GM19467 (cell line): ENCODE data around the gene CRACDL.

Experiments
- ATAC-seq: cut with Tn5 transposase; IDR thresholded peaks from one replicate; pipeline ENCODE4 v1.9.1; 2021; ENCODE audit warnings: mild to moderate bottlenecking, moderate library complexity; ENCODE audit not compliant: unreplicated experiment

Gene CRACDL

DNA sequence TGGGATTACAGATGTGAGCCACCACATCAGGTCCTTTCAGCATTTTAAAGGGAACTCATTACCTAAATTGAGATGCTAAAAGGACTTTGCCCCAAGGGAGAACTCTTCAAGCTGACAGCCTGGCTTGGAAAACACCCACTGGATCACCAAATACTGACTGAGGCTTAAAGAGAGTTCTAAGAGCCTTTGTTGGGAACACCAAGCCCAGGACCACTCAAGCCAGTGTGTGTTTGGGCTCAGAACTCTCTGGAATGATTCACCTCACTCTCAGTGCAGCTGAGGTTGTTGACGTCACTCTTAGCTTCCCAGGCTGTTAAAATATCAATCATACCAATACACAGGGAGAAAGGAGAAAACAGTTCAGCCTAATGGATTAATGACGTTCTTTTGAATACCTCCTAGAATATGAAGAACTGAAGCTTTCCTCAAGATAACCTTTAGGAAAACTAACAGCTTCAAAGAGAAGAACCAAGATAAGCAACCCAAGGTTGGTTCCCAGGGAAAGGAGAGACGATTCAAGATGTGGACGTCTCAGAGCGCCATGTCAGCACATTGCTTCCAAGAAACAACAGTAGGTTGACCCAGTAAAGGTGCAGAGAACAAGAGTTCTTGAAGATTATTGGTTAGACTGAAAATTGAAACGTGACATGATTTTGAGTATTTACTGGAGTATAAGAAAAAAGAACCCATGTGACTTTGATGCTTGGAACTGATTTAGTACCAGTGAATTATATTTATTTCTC is 157.1 kb downstream of the CRACDL start:
- no peak for ATAC-seq

DNA sequence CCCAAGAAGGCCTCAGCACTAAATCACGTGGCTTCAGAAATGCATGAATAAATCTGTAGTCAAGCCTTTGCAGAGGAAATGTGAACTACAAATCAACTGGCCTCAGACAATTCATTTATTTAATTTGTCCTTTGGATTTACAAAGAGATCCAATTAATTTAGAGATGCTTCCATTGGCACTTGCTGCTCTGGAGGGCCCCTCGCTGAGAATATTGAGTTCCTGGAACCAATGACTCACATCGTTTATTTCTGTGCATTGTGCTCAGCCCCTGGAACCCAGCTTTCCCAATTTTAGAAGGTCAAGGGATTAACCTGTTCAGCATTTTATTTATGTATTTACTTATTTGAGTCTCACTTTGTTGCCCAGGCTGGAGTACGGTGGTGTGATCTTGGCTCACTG is 157.9 kb downstream of the CRACDL start:
- ATAC-seq = no peak

GRCh38 chr2:98777710-98778109 is 158.3 kb downstream of the CRACDL start:
- ATAC-seq = no peak

GRCh38 chr2:98777076-98777475 is 158.9 kb downstream of the CRACDL start:
- ATAC-seq = no peak

GRCh38 chr2:98776136-98776535 is 159.9 kb downstream of the CRACDL start:
- no peak for ATAC-seq

- ATAC-seq = no peak
Observed at GRCh38 chr2:98775146-98775986, 160.7 kb downstream of the CRACDL start.

GRCh38 chr2:98773907-98774306 is 162.1 kb downstream of the CRACDL start:
- no peak for ATAC-seq

GRCh38 chr2:98773169-98773568 is 162.9 kb downstream of the CRACDL start:
- no peak for ATAC-seq

DNA sequence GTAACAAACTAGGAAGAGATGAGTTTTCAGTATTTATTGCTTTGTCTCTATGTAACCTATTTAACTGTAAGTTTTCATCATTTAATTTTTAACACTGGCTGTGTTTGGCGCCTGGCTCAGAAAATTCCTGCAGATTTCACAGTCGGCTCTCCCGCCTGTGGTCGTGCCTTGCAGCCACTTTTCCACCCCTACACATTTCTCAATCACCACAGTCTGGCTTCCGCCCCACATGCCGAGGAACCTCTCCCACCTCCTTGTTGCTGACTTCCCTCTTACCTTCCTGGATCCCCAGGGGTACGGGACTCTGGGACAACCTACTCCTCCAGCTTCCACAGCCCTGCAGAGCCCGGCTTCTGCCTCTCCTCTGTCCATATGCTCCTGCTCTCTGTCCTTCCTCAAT is 163.5 kb downstream of the CRACDL start:
- no peak for ATAC-seq

DNA sequence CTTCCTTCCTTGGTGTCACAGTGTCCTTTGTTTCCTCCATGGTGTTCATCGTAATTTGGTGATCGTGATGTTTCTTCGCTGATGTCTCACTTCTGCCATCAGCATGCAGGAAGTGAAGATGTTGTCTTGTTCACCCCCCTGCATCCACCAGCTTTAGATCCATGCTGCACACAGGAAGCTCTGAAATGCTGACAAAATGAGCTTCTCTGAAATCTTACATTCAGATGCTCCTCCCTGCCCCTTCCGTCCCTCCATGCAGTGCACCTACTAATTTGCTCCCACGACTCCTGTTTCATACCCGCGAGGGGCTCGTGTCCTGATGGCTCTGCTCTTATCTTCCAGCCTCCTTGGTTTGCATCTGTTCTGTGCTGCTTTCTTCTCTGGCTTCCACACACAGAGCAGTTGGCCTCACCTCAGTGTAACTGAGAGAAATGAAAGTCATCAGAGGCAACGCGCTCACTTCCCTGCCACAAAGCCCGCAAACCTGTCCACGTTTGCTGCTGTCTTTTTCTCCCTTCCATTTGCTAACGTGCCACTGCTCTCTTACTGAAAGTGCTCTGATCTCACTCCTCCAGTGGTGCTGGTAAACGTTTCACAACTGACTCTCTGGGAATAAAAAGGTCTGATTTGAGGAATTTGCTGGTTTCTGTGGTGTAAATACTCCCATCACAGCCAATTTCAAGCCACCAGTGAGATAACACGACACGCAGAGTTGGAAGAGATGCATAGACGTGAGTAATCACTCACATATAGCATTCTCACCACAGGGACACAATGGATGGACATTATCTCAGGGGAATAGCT is 164.1 kb downstream of the CRACDL start:
- ATAC-seq = no peak

- no peak for ATAC-seq
Observed at GRCh38 chr2:98771264-98771663, 164.8 kb downstream of the CRACDL start.

DNA sequence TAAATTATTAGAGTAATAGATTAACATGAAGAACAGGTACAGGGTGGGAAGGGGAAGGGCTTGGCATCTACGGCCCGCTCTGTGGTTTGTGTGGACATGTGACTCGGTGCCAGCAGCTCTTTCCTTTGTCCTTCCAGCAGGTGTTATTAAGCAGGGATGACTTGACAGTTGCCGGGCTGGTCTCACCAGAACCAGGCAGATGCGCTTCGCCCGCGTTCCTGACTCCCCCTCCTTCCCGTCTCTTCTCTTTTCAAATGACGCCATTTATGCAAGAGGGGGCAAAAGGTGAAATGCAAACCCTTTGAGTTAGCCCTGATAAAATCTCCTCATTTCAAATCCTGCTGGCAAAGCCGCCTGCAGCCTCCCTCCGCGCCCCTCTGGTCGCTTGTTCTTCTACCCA is 166.2 kb downstream of the CRACDL start:
- ATAC-seq = no peak

DNA sequence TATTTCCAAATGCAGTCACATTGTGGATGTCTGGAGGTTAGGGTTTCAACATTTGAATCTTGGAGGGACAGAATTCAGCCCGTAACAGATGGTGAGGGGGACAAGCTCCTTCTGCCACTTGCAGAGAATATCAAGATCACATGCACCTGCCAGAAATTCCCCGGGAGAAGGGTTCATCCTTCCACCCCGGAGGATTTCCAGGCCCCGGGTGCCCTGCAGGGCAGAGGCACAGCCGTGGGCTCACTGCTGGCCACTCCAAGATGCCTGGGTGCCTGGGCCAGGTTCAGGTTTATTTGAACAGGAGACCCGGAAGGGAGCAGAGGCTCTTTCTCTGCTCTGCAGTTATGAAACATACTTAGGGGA is 166.9 kb downstream of the CRACDL start:
- ATAC-seq = no peak

DNA sequence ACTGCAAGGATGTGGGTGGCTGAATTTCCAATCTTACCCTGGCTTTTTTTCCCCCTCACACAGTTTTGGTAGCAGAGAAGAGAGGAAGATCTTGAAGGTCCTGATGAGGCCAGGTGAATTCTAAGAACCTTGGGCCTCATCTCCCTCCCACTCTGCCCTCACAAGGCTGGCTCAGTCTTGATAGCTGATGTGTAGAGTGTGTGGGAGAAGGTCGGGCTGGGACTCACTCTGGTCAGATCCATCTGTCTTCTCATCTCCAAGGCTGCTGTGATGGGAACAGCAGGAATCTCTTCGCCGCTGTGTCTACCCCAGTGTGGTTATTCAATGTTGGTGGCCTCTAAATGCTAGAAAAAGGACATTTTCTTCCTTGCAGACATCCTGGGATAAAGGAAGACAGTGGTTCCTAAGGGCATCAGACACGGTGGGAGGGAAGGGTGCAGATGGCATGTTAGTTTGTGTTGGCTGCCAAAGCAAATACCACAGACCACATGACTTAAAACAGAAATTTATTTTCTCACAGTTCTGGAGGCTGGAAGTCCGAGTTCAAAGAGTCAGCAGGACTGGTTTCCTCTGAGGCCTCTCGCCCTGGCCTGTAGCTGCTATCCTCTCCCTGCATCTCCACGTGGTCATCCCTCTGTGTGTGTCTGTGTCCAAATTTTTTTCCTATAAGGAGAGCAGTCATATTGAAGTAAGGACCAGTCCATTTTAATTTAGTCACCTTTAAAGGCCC is 167.5 kb downstream of the CRACDL start:
- ATAC-seq = no peak

DNA sequence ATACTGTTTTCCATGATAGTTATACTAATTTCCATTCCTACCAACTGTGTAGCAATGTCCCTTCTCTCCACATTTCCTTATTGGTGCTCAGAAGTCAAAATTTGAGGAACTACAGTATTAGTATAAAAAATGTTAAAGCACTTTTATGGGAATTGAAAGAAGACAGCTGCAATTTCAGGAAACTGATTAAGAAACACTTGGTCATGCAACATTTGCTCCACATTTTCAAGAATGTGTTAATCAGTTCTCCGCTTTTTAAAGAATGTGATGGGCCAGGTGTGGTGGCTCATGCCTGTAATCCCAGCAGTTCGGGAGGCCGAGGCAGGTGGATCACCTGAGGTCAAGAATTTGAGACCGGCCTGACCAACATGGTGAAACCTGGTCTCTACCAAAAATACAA is 171.5 kb downstream of the CRACDL start:
- ATAC-seq = no peak

GRCh38 chr2:98763209-98763951 is 172.6 kb downstream of the CRACDL start:
- no peak for ATAC-seq

DNA sequence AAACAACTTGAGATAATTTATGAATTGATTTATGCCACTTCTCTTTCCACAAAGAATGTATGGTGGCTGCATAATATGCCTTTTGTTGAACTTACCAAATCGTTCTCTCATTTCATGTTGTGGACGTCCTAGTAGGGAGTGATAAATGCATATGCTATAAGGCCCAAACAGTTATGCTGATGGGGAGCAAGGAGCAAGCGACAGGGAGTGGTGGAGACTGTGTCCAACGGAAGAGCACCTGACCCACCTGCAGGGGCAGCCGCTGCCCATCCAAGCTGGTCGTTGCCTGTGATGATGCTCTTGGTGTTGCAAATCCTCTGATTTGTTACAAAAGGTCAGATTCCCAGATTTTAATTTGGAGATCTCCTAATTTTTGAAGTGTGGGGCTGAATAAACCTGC is 174.1 kb downstream of the CRACDL start:
- ATAC-seq = no peak

- no peak for ATAC-seq
Observed at GRCh38 chr2:98761267-98761781, 174.7 kb downstream of the CRACDL start.

- no peak for ATAC-seq
Observed at GRCh38 chr2:98759827-98760625, 176.0 kb downstream of the CRACDL start.
